HUES6 (cell line): ENCODE data around the gene B4GALNT2.
A peak's percentile ranks its signal among the peaks of the same experiment; 100 is the strongest.
"Not testable (repeated sequence)": the region's sequence is repeated elsewhere in the genome, so short reads cannot be mapped to it uniquely, and the experiment has no call there.

Experiments
- H3K27ac ChIP-seq: 2 replicates; pipeline ENCODE4 v1.7.0; 2013; ENCODE audit warnings: low read depth, mild to moderate bottlenecking, low read length, inconsistent platforms
- H3K27me3 ChIP-seq: 2 replicates; pipeline ENCODE4 v1.6.1; 2013; ENCODE audit warnings: low read length; ENCODE audit not compliant: control insufficient read depth, insufficient read depth
- H3K36me3 ChIP-seq: 2 replicates; pipeline ENCODE4 v1.6.1; 2013; ENCODE audit warnings: low read length; ENCODE audit not compliant: control insufficient read depth, insufficient read depth
- H3K4me1 ChIP-seq: 2 replicates; pipeline ENCODE4 v1.6.1; 2013; ENCODE audit warnings: low read length; ENCODE audit not compliant: control insufficient read depth, insufficient read depth
- H3K4me3 ChIP-seq: 2 replicates; pipeline ENCODE4 v1.5.1; 2013; ENCODE audit warnings: low read depth, low read length
- H3K9ac ChIP-seq: one replicate; pipeline ENCODE4 v1.6.1; 2013; ENCODE audit warnings: mild to moderate bottlenecking, low read length
- H3K9me3 ChIP-seq: 2 replicates; pipeline ENCODE4 v1.6.1; 2013; ENCODE audit warnings: low read depth, low read length; ENCODE audit not compliant: control insufficient read depth, insufficient read depth

B4GALNT2 gene

GRCh38 chr17:49121696-49122292 lies 10.8 kb upstream of the B4GALNT2 start:
- Histone ChIP-seq H3K4me3 (no peak overlapping the region), H3K27ac (no peak overlapping the region), H3K9ac (no peak overlapping the region), H3K9me3 (peaks cover 27% of the 10 kb centered on the region), H3K27me3 (no peaks in the 10 kb centered on the region), H3K36me3 (no peaks in the 10 kb centered on the region), H3K4me1 (no peaks in the 10 kb centered on the region)

- Histone ChIP-seq H3K36me3 (no peaks in the 10 kb centered on the region), H3K9ac (no peak overlapping the region), H3K27ac (no peak overlapping the region), H3K9me3 (peaks cover 27% of the 10 kb centered on the region), H3K4me1 (no peaks in the 10 kb centered on the region), H3K4me3 (no peak overlapping the region), H3K27me3 (no peaks in the 10 kb centered on the region)
Measured at GRCh38 chr17:49122566-49122965, 10.0 kb upstream of the B4GALNT2 start.

GRCh38 chr17:49123061-49123460 lies 9.5 kb upstream of the B4GALNT2 start:
- Histone ChIP-seq H3K27ac (no peak overlapping the region), H3K9ac (no peak overlapping the region), H3K4me3 (no peak overlapping the region), H3K4me1 (no peaks in the 10 kb centered on the region), H3K36me3 (no peaks in the 10 kb centered on the region), H3K27me3 (no peaks in the 10 kb centered on the region), H3K9me3 (peaks cover 28% of the 10 kb centered on the region)

- H3K27ac ChIP-seq = no peak overlapping the region
- H3K4me3 ChIP-seq = no peak overlapping the region
- no peak overlapping the region for H3K9ac ChIP-seq
- H3K9me3 ChIP-seq = peaks cover 44% of the 10 kb centered on the region
- no peaks in the 10 kb centered on the region for H3K4me1 ChIP-seq
- peaks cover under 1% of the 10 kb centered on the region; the same call in 1 of the 2 replicates for H3K27me3 ChIP-seq
- no peaks in the 10 kb centered on the region for H3K36me3 ChIP-seq
Measured at GRCh38 chr17:49125449-49125848, 7.1 kb upstream of the B4GALNT2 start.

GRCh38 chr17:49126183-49126859 lies 6.2 kb upstream of the B4GALNT2 start:
- peaks cover 37% of the 10 kb centered on the region for H3K9me3 ChIP-seq
- not testable (repeated sequence) for H3K27me3 ChIP-seq, H3K4me3 ChIP-seq, H3K27ac ChIP-seq, H3K9ac ChIP-seq, H3K4me1 ChIP-seq, H3K36me3 ChIP-seq

- peaks cover 39% of the 10 kb centered on the region for H3K27me3 ChIP-seq
- not testable (repeated sequence) for H3K9ac ChIP-seq, H3K4me1 ChIP-seq, H3K4me3 ChIP-seq, H3K36me3 ChIP-seq, H3K27ac ChIP-seq
- peaks cover 22% of the 10 kb centered on the region for H3K9me3 ChIP-seq
Measured at GRCh38 chr17:49129359-49129950, 3.1 kb upstream of the B4GALNT2 start.

GRCh38 chr17:49130891-49131290 lies 1.7 kb upstream of the B4GALNT2 start:
- Histone ChIP-seq H3K4me3 (no peak overlapping the region), H3K4me1 (no peaks in the 10 kb centered on the region), H3K27ac (no peak overlapping the region), H3K9me3 (peaks cover 22% of the 10 kb centered on the region), H3K9ac (no peak overlapping the region), H3K27me3 (peaks cover 43% of the 10 kb centered on the region), H3K36me3 (no peaks in the 10 kb centered on the region)

- Histone ChIP-seq H3K36me3 (no peaks in the 10 kb centered on the region), H3K27ac (no peak overlapping the region), H3K4me3 (peak overlapping the region; percentile 71), H3K9ac (no peak overlapping the region), H3K27me3 (peaks cover 43% of the 10 kb centered on the region), H3K4me1 (no peaks in the 10 kb centered on the region), H3K9me3 (peaks cover 22% of the 10 kb centered on the region)
Measured at GRCh38 chr17:49132317-49132698, 261 bp upstream of the B4GALNT2 start.

- Histone ChIP-seq H3K27me3 (peaks cover 34% of the 10 kb centered on the region), H3K9ac (no peak overlapping the region), H3K36me3 (no peaks in the 10 kb centered on the region), H3K4me1 (no peaks in the 10 kb centered on the region), H3K27ac (no peak overlapping the region), H3K9me3 (no peaks in the 10 kb centered on the region), H3K4me3 (no peak overlapping the region)
Measured at GRCh38 chr17:49136335-49136734, 3.8 kb downstream of the B4GALNT2 start.

GRCh38 chr17:49145654-49146053 lies 13.1 kb downstream of the B4GALNT2 start:
- H3K9ac ChIP-seq, H3K27ac ChIP-seq, H3K9me3 ChIP-seq, H3K36me3 ChIP-seq, H3K4me1 ChIP-seq, H3K27me3 ChIP-seq, H3K4me3 ChIP-seq: not testable (repeated sequence)

- no peaks in the 10 kb centered on the region for H3K4me1 ChIP-seq
- H3K27ac ChIP-seq = no peak overlapping the region
- H3K4me3 ChIP-seq = no peak overlapping the region
- H3K36me3 ChIP-seq = no peaks in the 10 kb centered on the region
- no peaks in the 10 kb centered on the region for H3K9me3 ChIP-seq
- no peaks in the 10 kb centered on the region for H3K27me3 ChIP-seq
- H3K9ac ChIP-seq = no peak overlapping the region
Measured at GRCh38 chr17:49146620-49147306, 14.2 kb downstream of the B4GALNT2 start.
